SKM-1 treated with dmso at 0.1 percent for 144 hours (cell line): ENCODE results near the gene STK31.
"Not testable (repeated sequence)": the region's sequence is repeated elsewhere in the genome, so short reads cannot be mapped to it uniquely, and the experiment has no call there.

ENCODE experiments used
- DNase-seq: peaks from one replicate; lab custom pipeline; 2025; ENCODE audit not compliant: unreplicated experiment; lab: John Stamatoyannopoulos, UW

STK31 gene

DNA sequence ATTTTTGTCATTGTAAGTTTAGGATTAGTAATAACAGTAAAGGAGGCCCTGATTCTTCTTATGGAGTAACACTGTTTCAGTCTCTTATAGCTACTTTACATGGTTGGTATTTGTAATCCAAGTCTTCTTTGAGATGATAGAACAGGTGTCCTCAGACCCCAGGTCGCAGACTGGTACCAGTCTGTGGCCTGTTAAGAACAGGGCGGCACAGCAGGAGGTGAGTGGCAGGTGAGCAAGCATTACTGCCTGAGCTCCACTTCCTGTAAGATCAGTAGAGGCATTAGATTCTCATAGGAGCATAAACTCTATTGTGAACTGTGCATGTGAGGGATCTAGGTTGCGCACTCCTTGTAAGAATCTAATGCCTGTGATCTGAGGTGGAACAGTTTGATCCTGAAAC lies 77.3 kb downstream of the STK31 start:
- DNase-seq = no peak

DNA sequence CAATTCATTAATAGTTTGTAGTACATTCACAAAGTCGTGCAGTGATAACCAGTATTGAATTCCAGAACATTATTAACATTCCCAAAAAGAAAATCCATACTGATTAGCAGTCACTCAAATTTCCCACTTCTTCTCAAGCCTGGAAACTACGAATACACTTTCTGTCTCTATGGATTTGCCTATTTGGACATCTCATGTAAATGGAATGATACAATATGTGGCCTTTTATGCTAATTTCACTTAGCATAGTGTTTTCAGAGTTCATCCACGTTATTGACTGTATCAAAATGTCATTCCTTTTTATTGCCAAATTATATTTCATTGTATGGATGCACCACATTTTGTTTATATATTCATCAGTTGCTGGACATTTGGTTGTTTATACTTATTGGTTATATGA lies 78.8 kb downstream of the STK31 start:
- DNase-seq = no peak

DNA sequence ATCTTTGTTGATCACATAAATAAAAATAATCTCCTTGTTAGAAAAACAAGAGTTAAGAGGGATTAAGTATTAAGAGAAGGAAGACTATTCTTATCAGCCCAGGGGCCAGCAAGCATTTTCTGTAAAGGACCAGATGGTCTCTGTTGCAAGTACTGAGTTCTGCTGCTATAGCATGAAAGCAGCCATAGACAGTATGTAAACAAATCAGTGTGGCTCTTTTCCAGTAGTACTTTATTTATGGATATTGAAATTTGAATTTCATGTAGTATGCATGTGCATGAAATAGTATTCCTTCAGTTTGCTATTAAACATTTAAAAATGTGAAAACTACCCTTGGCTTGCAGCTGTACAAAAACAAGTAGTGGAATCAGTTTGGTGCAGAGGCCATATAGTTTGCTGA lies 81.7 kb downstream of the STK31 start:
- no peak for DNase-seq

DNA sequence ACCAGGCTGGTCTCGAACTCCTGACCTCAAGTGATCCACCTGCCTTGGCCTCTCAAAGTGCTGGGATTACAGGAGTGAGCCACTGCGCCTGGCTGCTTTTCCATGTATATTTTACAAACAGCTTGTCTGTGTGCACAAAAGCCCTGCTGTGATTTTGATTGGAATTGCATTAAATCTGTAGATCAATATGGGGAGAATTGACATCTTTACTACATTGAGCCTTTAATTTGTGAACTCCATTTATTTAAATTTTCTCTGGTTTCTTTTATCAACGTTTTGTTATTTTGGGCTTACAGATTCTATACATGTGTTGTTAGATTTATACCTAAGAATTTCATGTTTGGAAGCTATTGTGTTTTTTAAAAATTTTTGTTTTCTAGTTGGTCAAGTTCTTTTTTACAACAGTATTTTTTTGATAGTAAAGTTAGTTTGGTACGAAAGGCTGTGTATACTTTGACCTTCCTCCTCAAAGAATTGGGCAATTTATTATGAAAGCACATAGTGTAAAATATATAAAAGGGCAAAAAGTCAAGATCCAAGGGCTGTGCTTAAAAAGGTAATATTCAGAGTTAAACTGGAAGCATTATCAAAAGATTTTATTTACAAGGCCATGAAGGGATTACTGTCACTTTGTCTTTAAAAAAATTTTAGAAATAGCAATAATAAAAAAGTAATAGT lies 92.8 kb downstream of the STK31 start:
- DNase-seq = no peak

DNA sequence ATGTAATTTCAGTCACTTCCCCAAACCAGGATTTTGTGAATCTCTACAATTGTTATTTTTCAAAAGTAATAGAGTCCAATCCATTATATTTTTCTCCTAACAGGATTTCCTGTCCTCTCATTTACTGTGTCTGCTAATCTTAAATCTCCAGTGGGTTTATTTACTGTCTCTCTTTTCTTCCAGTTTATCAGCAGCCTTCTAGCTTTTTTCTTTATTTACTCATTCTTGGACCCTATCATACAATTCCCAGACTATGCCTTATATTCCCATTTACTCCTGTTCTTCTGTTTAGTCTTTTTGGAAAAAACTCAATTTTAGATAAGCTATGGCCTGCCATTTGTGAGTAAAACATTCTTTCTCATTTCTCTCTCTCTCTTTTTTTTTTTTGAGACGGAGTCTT lies 94.7 kb downstream of the STK31 start:
- no peak for DNase-seq

DNA sequence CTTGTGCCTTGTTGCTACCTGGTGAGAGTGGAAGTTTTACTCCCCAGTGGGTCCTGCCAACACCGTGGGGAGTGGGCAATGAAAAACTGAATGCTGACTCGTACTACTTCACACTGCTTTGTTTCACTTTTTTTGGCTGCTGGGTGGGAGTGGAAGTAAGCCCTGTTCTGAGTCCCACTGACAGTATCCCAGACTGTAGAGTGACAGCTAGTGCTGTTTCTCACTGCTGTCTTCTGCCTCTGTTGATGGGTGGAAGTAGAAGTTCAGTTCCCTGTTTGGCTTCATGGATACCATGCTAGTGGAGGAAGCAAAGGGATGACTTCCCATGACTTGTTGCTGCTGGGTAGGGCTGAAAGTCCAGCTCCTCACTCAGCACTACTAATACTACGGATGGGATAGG lies 98.4 kb downstream of the STK31 start:
- DNase-seq = no peak

DNA sequence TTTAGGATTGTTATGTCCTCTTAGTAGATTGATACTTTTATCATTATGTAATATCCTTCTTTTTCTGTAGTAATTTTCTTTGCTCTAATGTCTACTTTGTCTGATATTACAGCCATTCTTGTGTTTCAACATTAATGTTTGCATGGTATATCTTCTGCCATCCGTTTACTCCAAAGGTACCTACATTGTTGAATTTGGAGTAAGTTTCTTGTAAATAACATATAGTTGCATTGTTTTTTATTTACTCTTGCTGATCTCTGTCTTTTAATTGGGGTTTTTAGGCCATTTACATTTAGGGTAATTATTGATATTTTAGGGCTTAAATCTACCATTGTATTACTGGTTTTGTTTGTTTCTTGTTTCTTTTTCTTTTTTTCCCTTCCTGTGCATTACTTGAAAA lies 100.1 kb downstream of the STK31 start:
- DNase-seq = no peak

DNA sequence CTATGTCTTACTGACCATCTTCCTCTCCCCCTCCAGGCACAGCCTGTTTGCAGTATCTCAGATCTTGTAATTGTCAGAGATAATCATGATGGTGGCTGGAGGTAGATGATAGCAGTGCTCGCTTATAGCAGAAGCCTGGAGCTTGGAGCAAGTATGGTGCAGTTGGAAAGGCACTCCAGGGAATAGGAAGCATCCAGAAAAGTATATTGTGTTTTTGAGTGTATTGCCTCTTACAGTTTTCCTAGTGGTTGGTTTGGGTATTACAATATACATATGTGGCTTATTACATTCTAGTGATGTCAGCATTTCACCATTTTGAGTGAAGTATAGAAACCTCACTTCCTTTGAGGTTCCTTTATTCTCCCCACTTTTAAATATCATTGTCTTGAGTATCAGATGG lies 101.5 kb downstream of the STK31 start:
- DNase-seq = no peak

DNA sequence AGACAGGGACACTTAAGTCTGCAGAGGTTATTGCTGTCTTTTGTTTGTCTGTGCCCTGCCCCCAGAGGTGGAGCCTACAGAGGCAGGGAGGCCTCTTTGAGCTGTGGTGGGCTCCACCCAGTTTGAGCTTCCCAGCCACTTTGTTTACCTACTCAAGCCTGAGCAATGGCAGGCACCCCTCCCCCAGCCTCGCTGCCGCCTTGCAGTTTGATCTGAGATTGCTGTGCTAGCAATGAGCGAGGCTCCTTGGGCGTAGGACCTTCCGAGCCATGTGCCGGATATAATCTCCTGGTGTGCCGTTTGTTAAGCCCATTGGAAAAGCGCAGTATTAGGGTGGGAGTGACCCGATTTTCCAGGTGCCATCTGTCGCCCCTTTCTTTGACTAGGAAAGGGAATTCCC lies 118.1 kb downstream of the STK31 start:
- not testable (repeated sequence) for DNase-seq

DNA sequence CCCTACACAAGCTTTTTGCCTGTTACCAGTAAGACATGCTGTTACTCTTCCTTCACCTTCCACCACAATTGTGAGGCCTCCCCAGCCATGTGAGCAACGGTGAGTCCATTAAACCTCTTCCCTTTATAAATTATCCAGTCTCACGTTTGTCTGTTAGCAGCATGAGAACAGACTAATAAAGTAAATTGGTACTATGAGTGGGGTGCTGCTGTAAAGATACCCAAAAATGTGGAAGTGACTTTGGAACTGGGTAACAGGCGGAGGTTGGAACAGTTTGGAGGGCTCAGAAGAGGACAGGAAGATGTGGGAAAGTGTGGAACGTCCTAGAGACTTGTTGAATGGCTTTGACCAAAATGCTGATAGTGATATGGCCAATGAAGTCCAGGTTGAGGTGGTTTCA lies 122.7 kb downstream of the STK31 start:
- DNase-seq = not testable (repeated sequence)

DNA sequence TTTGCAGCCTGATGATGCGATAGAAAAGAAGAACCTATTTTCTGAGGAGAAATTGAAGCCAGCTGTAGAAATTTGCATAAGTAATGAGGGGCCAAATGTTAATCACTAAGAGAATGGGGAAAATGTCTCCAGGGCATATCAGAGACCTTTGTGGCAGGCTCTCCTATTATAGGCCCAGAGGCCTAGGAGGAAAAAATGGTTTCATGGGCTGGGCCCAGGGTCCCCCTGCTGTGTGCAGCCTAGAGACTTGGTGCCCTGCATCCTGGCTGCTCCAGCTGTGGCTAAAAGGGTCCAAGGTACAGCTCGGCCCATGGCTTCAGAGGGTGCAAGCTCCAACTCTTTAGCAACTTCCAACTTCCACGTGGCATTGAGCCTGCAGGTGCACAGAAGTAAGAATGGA lies 123.4 kb downstream of the STK31 start:
- DNase-seq = no peak

DNA sequence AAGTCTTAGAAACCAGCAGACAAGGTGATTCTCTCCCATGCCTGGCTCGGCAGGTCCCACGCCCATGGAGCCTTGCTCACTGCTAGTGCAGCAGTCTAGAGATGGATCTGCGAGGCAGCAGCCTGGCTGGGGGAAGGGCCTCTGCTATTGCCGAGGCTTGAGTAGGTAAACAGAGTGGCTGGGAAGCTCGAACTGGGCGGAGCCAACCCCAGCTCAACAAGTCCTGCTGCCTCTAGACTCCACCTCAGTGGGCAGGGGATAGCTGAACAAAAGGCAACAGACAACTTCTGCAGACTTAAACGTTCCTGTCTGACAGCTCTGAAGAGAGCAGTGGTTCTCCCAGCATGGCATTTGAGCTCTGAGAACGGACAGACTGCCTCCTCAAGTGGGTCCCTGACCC lies 134.8 kb downstream of the STK31 start:
- not testable (repeated sequence) for DNase-seq

DNA sequence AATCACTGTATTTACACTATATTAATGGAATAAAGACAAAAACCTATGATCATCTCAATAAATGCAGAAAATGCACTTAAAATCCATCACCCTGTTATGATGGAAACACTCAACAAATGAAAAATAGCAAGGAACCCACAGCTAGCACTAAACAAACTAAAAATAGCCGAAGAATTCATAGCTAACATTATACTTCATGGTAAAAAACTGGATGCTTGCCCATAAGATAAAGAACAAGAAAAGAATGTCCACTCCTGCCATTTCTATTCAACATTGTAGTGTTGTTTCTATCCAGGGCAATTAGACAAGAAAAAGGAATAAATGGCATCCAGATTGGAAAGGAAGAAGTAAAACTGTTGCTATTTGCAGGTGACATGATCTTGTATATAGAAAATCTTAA lies 142.1 kb downstream of the STK31 start:
- no peak for DNase-seq

DNA sequence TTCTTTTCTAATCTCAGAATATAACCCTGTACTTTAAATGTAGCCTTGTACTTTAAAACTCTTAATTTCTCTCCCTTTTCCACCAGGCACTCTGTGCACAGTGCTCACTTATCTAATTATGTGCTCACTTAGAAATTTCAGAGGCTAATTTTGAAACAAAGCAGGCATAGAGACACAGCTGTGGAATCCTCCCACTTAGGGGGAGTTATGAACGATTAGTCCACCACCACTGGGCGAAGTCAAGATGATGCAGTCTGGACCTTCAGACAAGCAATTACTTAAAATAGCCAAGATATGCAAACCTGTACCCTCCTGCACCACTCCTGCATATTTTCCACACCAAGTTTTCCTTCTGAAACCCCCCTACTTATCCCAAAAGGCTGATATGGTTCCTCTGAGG lies 143.0 kb downstream of the STK31 start:
- DNase-seq = no peak

DNA sequence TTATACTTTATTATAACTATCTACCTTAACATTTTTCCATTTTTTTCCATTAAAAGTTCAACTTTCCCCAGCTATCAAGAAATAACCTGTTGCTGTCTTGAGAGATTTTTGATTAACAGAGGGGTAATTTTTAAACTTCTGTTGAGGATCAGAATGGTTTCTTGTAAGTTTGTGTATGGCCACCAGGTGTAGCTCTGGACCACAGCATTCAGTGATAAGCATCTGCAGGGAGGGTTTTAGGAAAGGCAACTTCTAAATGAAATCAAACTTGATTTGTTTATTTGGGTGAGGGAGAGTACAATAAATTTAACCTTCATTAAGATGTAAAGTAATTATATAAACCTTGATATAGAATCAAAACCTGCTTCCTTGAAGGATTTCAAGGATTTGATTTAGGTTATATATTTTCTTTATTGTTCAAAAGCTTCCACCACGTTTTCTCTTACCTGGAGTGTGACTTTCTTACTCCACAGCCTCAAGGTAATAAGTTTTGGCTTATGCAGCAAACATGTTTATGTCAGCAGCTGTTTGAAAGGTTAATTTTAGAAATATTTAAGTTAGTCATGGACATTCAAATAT lies 153.3 kb downstream of the STK31 start:
- no peak for DNase-seq

DNA sequence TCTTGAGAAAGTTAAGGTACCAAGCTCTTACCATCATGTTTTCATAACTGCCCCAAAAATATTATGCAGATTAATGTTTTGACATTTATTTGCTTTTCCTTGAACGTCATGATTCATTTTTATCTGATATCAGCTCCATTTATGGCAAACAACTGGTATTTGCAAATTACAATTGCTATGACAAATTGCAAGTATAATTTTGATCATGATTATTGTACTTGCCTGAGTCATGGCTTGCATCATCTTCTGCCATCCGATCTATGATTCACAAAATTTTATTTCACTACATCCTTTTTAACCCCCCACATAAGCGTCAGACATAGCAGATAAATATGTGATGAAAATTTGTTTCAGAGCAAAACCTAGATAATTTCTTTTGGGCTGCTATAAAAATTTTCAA lies 155.0 kb downstream of the STK31 start:
- no peak for DNase-seq

DNA sequence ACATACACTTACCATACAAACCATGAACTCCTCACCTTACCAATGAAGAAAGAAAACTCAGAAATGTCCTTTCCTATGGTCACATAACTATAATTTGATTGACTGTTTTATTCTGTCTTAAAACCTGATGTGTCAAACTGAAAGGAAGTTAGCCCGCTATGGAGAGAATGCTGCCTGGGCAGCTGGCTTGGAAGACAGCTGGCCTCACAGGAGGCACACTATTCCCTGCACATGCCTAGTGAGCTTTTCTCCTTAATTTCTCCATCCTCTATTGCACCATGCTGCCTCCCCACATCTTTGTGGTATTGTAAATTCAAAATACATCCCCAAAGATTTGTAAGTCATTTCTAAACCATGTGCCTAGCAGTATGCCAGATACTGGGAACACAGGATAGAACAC lies 163.3 kb downstream of the STK31 start:
- DNase-seq = no peak

DNA sequence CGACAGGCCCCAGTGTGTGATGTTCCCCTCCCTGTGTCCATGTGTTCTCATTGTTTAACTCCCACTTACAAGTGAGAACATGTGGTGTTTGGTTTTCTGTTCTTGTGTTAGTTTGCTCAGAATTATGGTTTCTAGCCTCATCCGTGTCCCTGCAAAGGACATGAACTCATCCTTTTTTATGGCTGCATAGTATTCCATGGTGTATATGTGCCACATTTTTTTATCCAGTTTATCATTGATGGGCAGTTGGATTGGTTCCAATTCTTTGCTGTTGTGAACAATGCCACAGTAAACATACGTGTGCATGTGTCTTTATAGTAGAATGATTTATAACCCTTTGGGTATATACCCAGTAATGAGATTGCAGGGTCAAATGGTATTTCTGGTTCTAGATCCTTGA lies 166.5 kb downstream of the STK31 start:
- not testable (repeated sequence) for DNase-seq
